NCI-H187 (cell line): ENCODE results near the gene GCC1.

Experiments
- DNase-seq, 2 experiments: peaks; one replicate each; lab custom pipeline; 2025; lab: John Stamatoyannopoulos, UW

The GCC1 gene

DNA sequence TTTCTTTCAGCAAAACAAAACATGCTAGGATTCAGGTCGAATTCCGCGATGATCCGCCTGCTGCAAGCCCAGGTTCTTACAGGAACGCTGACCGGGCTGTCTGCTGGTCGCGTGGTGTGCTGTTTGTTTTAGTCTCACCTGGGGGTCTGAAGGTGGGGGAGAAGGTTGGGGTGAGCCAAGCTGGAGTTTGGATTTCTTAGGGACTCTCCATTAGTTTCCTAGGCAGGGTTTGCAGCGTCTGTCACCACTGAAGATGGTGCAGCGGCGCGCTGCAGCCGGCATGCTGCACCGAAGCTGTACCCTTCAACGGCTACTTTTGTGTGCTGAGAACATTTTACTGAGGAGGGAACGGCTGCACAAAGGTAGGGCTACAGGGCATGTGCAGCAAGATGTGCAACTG lies 48.7 kb downstream of the GCC1 start:
- DNase-seq, result no peak

DNA sequence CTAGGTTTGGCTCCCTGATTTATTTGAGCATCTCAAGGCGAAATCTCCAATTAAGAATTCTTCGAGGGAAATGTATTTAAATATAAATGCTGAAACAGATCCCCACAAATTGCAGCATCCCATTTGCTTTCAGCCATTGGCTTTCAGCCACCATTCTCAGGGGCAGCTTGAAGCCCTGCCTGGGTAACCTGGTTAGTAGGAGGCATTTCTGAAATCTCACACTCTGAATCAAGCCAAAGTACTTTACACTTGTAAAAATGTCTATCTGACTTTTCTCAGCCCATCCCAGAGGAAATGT lies 49.1 kb downstream of the GCC1 start:
- DNase-seq, result no peak

DNA sequence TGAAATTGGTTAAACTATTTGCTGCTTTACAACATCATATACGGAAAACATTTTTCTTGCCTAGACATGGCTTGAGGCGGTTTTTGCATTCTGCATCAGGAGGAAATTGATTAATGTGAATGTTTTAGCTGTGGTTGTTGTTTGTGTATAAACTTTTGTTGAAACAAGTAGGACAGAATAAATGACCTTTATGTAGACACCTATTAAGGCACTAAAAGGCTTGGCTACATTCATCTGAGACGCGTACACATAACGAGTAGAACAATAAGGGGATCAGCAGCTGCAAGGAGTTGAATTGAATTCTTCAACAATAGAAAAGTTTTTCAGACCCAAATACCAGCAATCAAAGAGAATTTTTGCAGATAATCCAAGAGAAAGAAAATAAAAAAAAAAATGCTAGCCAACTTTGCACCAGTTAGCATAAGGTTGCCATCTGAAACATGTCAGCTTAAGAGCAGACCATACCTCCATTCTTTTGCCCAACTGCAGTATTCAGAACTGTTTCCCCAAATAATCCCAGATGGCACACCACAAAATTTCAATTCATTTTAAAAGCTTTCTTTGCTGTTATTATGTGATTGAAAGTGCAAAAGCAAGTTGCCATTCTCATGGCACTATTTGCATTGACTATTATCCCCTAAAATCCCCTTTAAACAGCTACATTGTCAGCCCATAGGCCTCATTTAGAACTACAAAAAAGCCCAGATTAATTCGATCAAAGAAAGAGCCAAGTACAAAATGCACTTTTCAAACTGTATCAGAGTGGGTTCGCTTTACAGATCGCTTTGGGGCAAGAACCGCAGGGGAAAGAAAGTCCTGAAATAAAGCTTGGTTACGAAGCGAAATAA lies 49.6 kb downstream of the GCC1 start:
- no peak for DNase-seq

GRCh38 chr7:127534636-127535035 lies 50.8 kb downstream of the GCC1 start:
- no peak for DNase-seq

- DNase-seq, result no peak
These were observed 52.7 kb downstream of the GCC1 start for GRCh38 chr7:127532736-127533135.

- no peak for DNase-seq
These were observed 53.2 kb downstream of the GCC1 start for GRCh38 chr7:127532151-127532550.
